Measurements from ENCODE around the gene EBI3. TPM values are rescaled to one million over a fixed set of nuclear protein-coding genes. Genes with fewer than 3 reads are reported as not detected.
"Not testable (repeated sequence)": the region's sequence is repeated elsewhere in the genome, so short reads cannot be mapped to it uniquely, and the experiment has no call there.

Gene EBI3
- total RNA-seq, 1 donor from 2014 or later = 2.6 TPM

- intact Hi-C loops (cut with micrococcal nuclease) = no loop called here
Observed at GRCh38 chr19:4233282-4233853, 4.0 kb downstream of the EBI3 start.

- intact Hi-C loops (cut with micrococcal nuclease) = no loop called here
Observed at GRCh38 chr19:4234142-4234861, 5.0 kb downstream of the EBI3 start.

- intact Hi-C loops (cut with micrococcal nuclease) = no loop called here
Observed at GRCh38 chr19:4234862-4235201, 5.5 kb downstream of the EBI3 start.

GRCh38 chr19:4237510-4237909, 8.2 kb downstream of the EBI3 start:
- intact Hi-C loops (cut with micrococcal nuclease) = not testable (repeated sequence)

GRCh38 chr19:4238831-4239230, 9.5 kb downstream of the EBI3 start:
- intact Hi-C loops (cut with micrococcal nuclease) = no loop called here

GRCh38 chr19:4241824-4242430, 12.6 kb downstream of the EBI3 start:
- intact Hi-C loops (cut with micrococcal nuclease) = no loop called here

- intact Hi-C loops (cut with micrococcal nuclease) = loop anchor here (2.0 kb wide), 2 partner anchors 227 to 483 kb away; partner anchors contain the start of genes HDGFL2 and MRPL54
Observed at GRCh38 chr19:4245938-4246337, 16.6 kb downstream of the EBI3 start.

GRCh38 chr19:4246767-4247593, 17.7 kb downstream of the EBI3 start, which contains the start of gene YJU2:
Gene YJU2 (plus strand): TSS chr19:4247080. CDS start chr19:4247147, 67 bp downstream.
- intact Hi-C loops (cut with micrococcal nuclease) = loop anchor here (1.0 to 2.0 kb wide), 4 partner anchors 96 to 484 kb away; partner anchors contain the start of genes HDGFL2, MPND, MRPL54 and SH3GL1

GRCh38 chr19:4256563-4256962, 27.2 kb downstream of the EBI3 start:
- intact Hi-C loops (cut with micrococcal nuclease) = no loop called here

- intact Hi-C loops (cut with micrococcal nuclease) = no loop called here
Observed at GRCh38 chr19:4257025-4257424, 27.7 kb downstream of the EBI3 start.

- intact Hi-C loops (cut with micrococcal nuclease) = no loop called here
Observed at GRCh38 chr19:4258181-4258580, 28.9 kb downstream of the EBI3 start.

GRCh38 chr19:4260613-4261191, 31.4 kb downstream of the EBI3 start:
- intact Hi-C loops (cut with micrococcal nuclease) = no loop called here

GRCh38 chr19:4264812-4265211, 35.5 kb downstream of the EBI3 start:
- intact Hi-C loops (cut with micrococcal nuclease) = no loop called here

GRCh38 chr19:4266253-4267000, 37.1 kb downstream of the EBI3 start:
- intact Hi-C loops (cut with micrococcal nuclease) = loop anchor here (2.0 kb wide), 1 partner anchor 258 kb away; no protein-coding TSS in a partner anchor

GRCh38 chr19:4267101-4267900, 38.0 kb downstream of the EBI3 start:
- intact Hi-C loops (cut with micrococcal nuclease) = loop anchor here (1.0 to 2.0 kb wide), 3 partner anchors 85 to 258 kb away; partner anchors contain the start of gene SH3GL1

- intact Hi-C loops (cut with micrococcal nuclease) = loop anchor here (1.0 to 2.0 kb wide), 3 partner anchors 84 to 257 kb away; partner anchors contain the start of gene SH3GL1
Observed at GRCh38 chr19:4267901-4268815, 38.8 kb downstream of the EBI3 start.

GRCh38 chr19:4268816-4269430, 39.6 kb downstream of the EBI3 start:
- intact Hi-C loops (cut with micrococcal nuclease) = no loop called here

- intact Hi-C loops (cut with micrococcal nuclease) = no loop called here
Observed at GRCh38 chr19:4272894-4273293, 43.6 kb downstream of the EBI3 start.

Data from T-helper 2 cell treated with Interferon-gamma antibody and Interleukin-4, amounts not matched to agents 100 ng/mL and 5 ng/mL, for 36 hours (primary cell).